GM13976 (cell line): ENCODE data around the gene OSBPL7.

ENCODE experiments used
- DNase-seq: peaks from one replicate; pipeline ENCODE4 v3.0.0; 2012; ENCODE audit warnings: low spot score
- in situ Hi-C: fragments of 300-500 bp; cut with MboI; formaldehyde crosslinking; loops from one replicate; pipeline ENCODE4 v1.12.0; 2022; ENCODE audit warnings: low sequenced_read_pairs, mixed read lengths, inconsistent platforms; ENCODE audit not compliant: unreplicated experiment
- TF ChIP-seq, protein P1 (sequence below): IDR thresholded peaks from 2 replicates; pipeline ENCODE4 v1.5.1; 2012; ENCODE audit warnings: borderline replicate concordance, mild to moderate bottlenecking; ENCODE audit not compliant: insufficient read depth; ENCODE audit errors: extremely low read depth, missing control alignments, control extremely low read depth

OSBPL7 gene

GRCh38 chr17:47821424-47822391, at the start of gene OSBPL7:
Gene OSBPL7 (minus strand): TSS chr17:47821794. CDS start chr17:47820278, 1,516 bp downstream.
- DNase-seq, result peak; percentile 91
- in situ Hi-C loops, result no loop called here
- TF ChIP-seq, protein P1, sequence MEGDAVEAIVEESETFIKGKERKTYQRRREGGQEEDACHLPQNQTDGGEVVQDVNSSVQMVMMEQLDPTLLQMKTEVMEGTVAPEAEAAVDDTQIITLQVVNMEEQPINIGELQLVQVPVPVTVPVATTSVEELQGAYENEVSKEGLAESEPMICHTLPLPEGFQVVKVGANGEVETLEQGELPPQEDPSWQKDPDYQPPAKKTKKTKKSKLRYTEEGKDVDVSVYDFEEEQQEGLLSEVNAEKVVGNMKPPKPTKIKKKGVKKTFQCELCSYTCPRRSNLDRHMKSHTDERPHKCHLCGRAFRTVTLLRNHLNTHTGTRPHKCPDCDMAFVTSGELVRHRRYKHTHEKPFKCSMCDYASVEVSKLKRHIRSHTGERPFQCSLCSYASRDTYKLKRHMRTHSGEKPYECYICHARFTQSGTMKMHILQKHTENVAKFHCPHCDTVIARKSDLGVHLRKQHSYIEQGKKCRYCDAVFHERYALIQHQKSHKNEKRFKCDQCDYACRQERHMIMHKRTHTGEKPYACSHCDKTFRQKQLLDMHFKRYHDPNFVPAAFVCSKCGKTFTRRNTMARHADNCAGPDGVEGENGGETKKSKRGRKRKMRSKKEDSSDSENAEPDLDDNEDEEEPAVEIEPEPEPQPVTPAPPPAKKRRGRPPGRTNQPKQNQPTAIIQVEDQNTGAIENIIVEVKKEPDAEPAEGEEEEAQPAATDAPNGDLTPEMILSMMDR, result peak; percentile 77

GRCh38 chr17:47871048-47871447, 49.5 kb upstream of the OSBPL7 start:
- no peak for DNase-seq
- TF ChIP-seq, protein P1, result no peak
- in situ Hi-C loops, result no loop called here

GRCh38 chr17:47870056-47870455, 48.5 kb upstream of the OSBPL7 start:
- in situ Hi-C loops, result no loop called here
- TF ChIP-seq, protein P1, result no peak
- DNase-seq, result no peak

- DNase-seq, result no peak
- in situ Hi-C loops, result no loop called here
- TF ChIP-seq, protein P1, result no peak
These were observed 47.5 kb upstream of the OSBPL7 start for GRCh38 chr17:47869114-47869513.

DNA sequence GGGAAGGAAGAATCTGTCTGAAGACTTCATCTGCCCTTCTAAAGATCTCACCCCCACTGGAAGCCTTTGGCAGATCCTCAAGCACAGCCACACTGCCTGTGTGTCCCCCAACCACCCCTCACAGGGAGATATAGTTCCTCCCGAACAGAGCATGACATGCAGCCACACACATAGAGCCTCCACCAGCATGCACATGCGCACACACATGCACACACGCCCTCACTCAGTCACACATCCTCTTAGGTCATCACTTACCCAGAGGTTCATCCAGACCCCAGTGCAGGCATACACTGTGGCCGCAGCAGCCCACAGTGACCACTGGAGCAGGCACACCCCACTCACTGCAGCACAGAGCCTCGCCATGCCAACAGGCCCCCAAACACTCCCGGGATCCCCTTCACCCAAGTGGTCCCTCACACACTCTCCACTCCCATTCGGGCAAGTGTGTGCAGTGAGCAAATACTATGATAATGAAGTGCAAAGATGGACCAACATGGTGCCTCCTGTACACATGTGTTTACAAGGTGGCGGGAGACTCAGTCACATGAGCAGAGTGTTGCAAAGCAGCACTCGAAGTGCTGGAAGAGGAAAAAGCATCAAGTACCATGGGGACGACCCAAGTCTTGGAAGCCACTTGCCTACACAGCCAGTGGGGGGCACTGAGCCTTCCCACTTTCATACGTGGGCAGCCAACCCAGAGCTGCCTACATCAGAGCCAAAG, 46.4 kb upstream of the OSBPL7 start:
- in situ Hi-C loops, result no loop called here
- DNase-seq, result no peak
- TF ChIP-seq, protein P1, result no peak

- in situ Hi-C loops, result no loop called here
- TF ChIP-seq, protein P1, result no peak
- DNase-seq, result no peak
These were observed 45.3 kb upstream of the OSBPL7 start for GRCh38 chr17:47866941-47867340.
